ENCODE measurements around the gene SLC11A1.

DNA sequence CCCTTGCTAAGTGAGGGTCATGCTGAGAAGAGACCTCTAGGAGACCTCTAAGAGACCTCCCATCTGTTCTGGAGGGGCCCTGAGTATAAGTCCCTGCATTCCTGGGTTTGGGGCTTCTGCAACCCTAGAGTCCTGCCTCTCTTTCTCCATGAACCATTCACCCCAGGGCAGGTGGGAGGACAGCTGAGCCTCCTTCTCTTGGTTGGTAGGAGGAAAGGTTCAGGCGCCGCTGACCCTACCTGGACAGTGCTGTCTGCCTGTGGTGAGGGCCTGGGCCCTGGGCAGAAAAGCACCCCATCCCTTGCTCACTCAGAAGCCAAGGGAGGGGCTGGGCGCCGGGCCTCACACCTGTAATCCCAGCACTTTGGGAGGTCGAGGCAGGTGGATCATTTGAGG lies 36.2 kb downstream of the SLC11A1 start:
- TF ChIP-seq, protein P1, sequence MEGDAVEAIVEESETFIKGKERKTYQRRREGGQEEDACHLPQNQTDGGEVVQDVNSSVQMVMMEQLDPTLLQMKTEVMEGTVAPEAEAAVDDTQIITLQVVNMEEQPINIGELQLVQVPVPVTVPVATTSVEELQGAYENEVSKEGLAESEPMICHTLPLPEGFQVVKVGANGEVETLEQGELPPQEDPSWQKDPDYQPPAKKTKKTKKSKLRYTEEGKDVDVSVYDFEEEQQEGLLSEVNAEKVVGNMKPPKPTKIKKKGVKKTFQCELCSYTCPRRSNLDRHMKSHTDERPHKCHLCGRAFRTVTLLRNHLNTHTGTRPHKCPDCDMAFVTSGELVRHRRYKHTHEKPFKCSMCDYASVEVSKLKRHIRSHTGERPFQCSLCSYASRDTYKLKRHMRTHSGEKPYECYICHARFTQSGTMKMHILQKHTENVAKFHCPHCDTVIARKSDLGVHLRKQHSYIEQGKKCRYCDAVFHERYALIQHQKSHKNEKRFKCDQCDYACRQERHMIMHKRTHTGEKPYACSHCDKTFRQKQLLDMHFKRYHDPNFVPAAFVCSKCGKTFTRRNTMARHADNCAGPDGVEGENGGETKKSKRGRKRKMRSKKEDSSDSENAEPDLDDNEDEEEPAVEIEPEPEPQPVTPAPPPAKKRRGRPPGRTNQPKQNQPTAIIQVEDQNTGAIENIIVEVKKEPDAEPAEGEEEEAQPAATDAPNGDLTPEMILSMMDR (conservative IDR thresholded peaks at IDR 0.05; ENCODE audit: low read length) = no peak
- TF ChIP-seq EZH2phosphoT487 (IDR thresholded peaks at IDR 0.05; ENCODE audit: borderline replicate concordance, low read depth, low read length) = no peak
